Measurements from ENCODE around the gene CLN3.
"Not testable (repeated sequence)": the region's sequence is repeated elsewhere in the genome, so short reads cannot be mapped to it uniquely, and the experiment has no call there.

The CLN3 gene

GRCh38 chr16:28491970-28492474, at the start of gene CLN3:
TSS of gene CLN3 (minus strand) at chr16:28492074. CDS start at chr16:28491759, 315 bp downstream.
- DNase-seq = peak; percentile 52 to 73 (median 68)

GRCh38 chr16:28540346-28540745, 48.5 kb upstream of the CLN3 start:
- no peak for DNase-seq

- DNase-seq = no peak
Measured at GRCh38 chr16:28538733-28539596, 47.1 kb upstream of the CLN3 start, which contains the start of gene NUPR1. TSS of gene NUPR1 (minus strand) at chr16:28538974. CDS start at chr16:28538907, 67 bp downstream.

GRCh38 chr16:28537964-28538732, 46.3 kb upstream of the CLN3 start:
- DNase-seq = no peak

GRCh38 chr16:28537076-28537475, 45.2 kb upstream of the CLN3 start:
- no peak for DNase-seq

DNA sequence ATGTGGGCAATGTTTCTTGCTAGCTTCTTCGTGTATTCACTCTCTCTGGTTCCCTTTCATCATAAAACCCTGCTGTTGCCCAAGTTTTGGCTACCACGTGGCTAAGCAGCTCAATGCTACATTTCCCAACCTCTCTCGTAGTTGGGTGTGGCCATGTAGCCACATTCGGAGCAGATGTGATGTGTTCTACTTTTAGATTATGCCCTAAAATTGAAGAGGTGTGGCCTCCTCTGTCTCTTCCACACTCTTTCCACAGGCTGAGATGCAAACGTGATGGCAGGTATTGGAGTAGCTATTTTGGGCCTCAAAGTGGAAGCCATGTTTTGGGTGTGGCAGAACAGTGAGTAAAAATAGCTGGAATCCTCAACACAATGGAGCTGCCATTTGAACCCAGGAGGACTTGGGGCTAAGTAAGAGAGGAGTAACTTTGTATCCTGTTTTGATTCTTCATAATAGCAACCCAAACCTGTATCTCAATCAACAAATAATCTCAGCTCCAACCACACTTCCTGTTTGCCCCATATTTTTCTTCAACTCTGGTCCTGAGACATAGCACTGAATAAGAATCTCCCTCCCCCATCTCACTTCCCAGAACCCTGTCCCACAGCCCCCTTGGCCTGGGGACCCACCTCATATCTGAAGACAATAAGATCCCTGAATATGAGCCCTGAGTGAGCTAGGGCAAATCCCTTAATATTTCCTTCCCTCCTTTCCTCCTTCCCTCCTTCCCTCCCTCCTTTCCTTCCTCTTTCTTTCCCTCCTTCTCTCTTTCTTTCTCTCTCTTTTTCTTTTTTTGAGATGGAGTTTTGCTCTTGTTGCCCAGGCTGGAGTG, 42.9 kb upstream of the CLN3 start:
- DNase-seq = no peak

DNA sequence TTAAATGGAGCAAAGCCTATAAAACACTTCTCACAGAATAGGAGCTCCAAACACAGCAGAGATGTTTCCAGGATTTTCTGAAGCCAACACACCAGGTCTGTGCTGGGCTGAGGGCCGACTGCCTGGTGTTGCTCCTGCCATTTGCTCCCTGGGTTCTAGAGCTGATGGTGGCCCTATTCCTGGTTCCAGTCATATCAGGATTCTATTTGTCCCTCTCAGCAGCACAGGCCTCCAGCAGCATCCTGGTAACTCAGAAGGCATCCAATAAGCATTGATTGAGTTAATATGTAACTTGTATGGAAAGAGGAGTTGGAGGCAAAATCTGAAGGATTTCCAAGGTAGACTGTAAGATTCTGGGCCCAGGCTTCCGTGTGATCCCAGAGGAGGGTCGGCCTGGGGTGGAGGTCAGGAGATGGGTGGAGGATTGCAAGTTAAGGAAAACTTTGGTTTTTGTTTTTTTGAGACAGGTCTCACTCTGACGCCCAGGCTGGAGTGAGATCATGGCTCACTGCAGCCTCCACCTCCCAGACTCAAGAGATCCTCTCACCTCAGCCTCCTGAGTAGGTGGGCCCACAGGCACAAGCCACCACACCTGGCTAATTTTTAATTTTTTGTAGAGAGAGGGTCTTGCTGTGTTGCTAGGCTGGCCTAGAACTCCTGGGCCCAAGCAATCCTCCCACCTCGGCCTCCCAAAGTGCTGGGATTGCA, 41.2 kb upstream of the CLN3 start:
- no peak for DNase-seq

- no peak for DNase-seq
Measured at GRCh38 chr16:28531777-28532744, 40.2 kb upstream of the CLN3 start.

DNA sequence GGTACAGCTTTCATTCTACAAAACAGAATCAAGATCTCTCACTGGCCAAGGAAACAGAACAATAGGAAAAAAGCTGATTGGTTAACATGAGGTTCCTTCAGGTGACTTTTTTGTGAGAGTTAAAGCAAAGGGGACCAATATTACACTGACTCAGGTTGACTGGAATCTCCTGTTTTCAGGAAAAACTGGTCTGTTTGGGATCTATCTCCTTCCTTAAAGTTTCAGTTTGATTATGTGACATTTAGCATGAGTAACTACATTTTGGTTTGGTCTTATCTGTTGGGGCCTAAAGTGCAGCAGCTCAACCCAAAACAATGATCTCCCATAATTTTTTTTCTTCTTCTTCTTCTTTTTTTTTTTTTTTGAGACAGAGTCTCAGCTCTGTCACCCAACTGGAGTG, 37.2 kb upstream of the CLN3 start:
- DNase-seq = no peak

DNA sequence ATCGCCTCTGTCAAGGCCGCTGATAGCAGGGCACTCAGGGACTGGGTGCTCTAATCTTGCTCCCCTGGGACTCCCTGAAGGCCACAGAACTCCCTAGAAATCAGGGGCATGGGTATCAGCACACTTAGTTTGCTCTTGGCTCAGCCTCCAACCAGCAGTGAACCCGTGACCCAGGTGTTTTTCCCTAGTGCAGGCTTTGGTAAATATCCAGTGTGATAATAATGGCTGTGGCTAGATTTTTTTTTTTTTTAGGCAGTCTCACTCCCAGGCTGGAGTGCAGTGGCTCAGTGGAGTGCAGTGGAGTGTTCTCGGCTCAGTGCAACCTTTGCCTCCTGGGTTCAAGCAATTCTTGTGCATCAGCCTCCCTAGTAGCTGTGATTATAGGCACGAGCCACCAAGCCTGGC, 36.6 kb upstream of the CLN3 start:
- DNase-seq = no peak

GRCh38 chr16:28527985-28528384, 36.1 kb upstream of the CLN3 start:
- no peak for DNase-seq

DNA sequence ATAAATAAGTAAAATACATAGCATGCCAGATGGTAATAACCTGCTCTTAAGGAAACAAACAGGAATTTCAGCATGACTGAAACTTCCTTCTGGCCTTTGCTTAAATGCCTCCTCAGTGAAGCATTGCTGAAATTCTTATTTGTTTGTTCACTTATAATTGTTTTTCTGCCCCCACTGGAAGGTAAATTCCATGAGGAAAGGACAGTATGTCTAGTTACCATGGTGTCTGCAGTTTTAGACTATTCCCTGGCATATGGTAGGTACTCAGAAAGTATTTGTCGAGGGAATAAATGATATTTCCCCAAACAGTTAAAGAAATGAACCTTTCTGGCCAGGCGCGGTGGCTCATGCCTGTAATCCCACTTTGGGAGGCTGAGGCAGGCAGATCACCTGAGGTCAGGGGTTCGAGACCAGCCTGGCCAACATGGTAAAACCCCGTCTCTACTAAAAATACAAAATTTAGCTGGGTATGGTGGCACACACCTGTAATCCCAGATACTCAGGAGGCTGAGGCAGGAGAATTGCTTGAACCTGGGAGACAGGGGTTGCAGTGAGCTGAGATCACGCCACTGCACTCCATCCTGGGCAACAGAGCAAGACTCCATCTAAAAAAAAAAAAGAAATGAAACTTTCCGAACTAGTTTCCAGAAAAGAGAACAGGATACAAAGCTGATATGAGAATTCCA, 35.4 kb upstream of the CLN3 start:
- not testable (repeated sequence) for DNase-seq

DNA sequence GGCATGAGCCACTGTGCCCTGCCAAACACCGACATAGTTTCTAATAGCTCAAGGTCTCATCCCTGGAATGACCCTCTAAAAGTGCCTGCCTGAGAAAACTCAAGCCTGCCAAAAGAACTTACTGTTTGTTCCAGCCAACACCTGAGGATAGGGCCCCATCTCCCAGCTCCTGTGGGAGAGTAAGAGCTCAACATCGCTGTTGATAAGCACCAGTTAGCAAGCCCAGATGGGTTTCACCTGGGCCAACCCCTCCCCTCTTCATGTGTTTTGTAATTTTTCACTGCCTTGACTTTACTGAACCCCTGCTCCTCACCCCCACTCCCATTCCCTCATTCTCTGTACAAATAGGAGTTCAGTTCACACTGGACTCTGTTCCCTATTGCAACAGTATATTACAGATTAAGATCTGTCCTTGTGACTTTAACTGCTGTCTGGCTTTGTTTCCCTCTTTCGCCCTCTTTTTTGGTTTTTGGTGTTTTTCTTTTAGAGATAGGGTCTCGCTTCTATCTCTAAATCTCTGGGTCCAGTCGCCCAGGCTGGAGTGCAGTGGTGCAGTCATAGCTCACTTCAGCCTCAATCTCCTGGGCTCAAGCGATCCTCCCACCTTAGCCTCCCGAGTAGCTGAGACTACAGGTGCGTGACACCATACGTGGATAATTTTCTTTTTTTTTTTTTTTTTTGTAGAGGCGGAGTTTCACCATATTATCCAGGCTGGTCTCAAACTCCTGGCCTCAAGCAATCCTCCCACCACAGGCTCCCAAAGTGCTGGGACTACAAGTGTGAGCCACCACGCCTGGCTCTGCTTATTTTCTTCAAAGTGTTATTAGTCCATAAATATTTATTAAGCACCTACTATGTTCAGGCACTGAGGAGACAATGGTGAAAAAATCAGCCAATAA, 34.6 kb upstream of the CLN3 start:
- no peak for DNase-seq

DNA sequence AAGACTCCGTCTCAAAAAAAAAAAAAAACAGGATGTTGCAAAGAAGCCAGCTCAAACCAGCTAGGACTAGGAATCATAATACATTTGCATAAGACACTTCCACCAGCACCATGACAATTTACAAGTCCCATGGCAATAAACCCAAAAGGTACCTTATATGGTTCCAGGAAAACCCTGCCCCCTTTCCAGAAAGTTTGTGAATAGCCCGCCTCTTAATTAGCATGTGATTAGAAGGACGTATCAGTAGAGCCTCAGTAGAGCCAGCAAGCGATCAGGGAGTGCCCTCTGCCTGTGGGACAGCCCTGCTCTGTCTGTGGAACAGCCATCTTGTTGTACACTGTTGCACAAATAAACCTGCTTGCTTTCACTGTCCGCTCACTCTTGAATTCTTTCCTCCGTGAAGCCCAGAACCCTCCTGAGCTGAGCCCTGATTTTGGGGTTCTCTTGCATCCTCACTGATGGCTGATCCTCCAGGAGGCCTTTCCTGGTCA, 32.9 kb upstream of the CLN3 start:
- DNase-seq = no peak

DNA sequence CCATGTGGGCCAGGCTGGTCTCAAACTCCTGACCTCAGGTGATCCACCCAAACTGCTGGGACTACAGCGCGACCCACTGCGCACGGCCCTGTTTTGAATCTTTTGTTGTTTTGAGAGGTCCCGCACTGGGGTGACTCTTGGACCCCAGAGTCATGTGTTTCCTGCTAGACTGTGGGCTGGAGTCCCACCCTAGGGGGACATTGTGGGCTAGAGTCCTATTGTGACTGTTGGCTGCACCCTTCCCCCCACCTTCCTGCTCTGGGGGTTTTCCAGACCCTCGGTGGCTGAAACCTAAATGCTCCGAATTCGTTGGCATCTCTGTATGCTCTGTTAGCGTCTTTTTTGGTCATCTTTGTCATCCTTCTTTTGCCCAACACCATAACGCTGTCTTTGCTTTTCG, 30.9 kb upstream of the CLN3 start:
- DNase-seq = no peak

GRCh38 chr16:28521436-28521835, 29.6 kb upstream of the CLN3 start:
- no peak for DNase-seq

GRCh38 chr16:28520672-28521071, 28.8 kb upstream of the CLN3 start:
- DNase-seq = no peak

DNA sequence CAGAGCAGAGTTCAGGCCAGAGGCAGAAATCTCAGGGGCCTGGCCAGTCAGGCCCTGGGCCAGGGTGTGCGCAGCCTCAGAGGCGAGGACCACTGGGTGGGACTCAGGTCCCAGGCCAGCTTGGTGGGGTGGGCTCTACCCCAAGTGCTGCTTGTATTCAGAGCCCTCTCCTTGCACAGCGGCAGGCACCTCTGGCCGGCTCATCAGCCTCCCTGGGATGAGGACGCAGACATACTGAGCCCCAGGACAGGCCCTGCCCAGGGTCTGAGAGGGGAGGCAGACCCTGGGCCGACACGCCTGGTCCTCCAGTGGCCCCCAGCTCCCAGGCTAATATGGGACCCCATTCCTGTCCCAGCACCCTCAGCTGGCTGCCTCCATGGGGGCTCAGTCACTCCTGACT, 22.4 kb upstream of the CLN3 start:
- DNase-seq = no peak
